ENCODE results near the gene MRGPRE.

MRGPRE gene

DNA sequence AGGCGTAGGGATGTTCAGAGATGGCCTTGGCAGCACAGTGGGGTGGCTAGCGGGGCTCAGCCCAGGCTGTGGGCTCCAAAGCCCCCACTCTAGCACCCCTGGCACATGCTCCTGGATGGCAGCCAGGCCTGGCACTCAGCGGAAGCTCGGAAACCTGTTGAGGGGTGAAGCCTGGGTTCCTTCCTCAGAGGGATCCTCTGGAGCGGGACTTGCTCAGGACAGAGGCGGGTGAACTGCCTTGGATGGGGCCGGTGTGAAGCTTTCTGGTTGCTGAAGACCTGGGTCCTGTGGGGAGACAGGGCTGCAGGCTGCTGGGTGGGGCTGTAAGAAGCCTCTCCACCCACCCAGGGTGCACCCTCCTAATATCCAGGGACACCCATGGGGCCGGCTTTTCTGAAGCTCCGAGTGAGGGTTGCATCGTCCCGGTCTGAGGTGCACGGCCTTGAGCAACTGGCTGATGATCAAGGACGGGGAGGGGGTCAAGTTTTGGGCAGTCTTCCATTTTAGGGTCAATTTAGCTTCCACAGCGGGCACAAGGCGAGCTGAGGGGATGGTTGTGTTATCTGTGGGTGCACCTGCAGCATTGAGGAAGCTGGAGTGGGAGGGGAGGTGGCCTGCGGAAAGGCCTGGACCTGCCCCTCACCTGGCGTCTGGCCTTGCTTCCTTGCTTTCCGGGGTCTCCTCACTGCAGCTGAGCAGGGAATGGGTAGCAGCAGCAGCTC is 5.2 kb downstream of the MRGPRE start:
- DNase-seq (ENCODE audit: low spot score) = no peak

DNA sequence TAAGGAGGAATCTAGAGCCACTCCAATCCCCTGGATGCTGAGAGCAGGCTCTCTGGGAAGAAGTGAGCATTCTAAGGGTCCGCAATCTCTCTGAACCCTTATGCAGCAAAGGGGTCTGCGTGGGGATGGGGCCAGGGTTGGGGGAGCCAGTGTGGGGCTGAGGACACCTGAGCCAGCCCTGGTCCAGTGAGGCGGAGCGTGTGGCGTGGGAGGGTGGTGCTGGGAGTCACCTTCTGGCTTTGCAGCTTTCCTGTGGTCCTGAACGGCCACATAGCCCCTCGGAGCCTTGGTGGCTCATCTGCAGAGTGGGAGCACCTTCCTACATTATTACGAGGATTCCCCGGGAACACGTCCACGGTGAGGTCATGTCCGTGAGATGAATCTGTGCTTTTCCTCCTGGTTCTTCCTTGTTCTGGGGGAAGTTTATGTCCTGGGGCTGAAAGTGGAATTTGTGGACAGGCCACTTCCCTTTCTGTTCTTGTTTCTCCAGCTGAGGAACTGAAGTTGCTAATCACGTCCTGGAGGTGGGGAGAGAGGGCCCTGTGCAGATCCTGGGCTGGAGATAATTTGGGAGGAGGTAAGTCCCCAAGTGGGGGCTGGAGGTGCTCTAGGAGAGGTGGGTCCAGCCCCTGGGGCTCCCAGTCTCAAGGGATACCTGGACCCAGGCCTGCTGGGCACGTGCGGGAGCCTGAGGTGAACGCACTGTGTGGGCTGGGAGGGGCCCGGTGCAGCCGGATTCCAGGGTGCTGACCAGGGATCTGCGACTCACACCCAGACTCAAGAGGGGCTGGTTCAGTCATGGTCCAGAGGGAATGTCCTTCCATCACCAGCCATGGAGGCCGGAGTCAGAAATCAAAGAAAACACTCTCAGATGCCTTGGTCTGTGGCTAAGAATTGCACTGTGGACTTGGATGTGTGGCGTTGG is 6.1 kb downstream of the MRGPRE start:
- DNase-seq (ENCODE audit: low spot score) = no peak

DNA sequence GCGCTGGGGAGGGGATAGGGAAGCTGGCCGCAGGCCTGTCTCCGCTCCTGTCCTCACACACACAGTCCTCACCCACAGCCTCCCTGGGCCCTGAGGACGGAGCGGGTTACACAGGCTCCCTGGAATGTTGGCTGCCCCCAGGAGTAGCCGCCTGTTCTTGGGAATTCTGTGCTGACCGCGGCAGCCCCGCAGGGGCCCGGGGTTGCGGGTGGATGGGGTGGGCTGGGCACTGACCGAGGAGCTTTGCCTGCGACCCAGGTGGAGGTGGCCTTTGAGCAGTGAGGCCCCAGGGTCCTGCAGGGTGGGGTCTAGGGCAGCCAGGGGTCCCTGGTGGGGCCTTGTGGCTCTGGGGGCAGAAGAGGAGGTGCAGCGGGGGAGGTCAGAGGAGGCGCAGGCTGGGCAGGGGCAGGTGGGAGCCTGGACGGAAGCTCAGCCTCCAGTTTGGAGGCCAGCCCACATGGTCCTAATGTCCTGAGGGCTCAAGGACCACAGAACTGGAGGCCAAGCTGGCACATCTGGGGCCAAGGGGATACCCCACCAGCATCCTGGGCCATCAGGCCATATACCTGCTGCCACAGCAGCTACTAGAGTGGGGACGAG is 7.0 kb downstream of the MRGPRE start:
- DNase-seq (ENCODE audit: low spot score) = no peak

DNA sequence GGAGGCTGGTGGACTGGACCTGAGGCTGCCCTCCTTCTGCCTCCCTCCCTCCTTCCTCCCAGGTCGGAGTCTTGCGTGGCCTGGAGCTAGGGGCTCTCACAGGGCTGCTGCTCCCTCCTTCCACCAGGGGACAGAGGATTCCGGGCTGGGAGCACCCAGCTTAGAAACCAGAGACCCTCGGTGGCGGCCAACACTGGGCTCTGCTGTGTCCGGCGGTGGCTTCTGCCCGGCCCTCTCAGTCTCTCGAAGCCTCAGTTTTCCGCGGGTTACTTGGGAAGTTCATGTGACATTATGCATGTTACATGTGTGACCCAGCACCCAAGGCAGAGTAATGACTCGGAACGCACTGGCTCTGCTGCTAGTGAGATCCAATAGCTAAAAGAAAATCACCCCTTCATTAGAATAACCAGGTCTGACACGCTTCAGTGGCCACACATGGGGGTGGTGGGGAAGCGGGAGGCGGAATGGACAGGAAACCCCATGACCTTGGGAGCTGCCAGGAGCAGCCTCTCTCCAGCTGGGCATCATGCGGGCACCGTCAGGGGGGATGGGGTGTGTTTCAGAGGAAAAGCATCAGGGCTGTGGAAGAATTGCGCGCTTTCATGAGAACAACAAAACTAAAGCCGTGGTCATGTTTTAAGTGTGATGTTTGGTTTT is 7.7 kb downstream of the MRGPRE start:
- no peak for DNase-seq (ENCODE audit: low spot score)

DNA sequence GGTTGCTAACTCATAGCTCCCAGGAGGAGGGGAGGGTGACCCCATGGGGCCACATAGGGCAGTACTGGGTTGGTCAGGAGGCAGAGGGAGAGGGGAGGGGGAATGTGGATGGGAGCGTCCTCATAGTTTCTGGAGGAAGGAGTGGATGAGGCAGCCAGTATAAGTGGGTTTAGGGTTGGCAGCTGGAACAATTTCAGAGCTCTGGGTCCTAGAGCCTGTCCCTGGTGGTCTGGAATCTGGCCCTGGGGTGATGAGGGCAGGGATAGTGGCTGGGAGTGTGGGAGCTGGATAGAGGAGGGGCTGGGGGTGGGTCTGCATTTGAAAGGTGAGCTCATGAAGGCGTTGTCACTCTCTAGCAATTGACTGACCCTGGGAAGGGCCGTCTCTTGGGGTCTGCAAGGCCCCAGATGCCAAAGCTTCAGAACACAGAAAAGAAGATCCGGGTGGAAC is 8.3 kb downstream of the MRGPRE start:
- no peak for DNase-seq (ENCODE audit: low spot score)

DNA sequence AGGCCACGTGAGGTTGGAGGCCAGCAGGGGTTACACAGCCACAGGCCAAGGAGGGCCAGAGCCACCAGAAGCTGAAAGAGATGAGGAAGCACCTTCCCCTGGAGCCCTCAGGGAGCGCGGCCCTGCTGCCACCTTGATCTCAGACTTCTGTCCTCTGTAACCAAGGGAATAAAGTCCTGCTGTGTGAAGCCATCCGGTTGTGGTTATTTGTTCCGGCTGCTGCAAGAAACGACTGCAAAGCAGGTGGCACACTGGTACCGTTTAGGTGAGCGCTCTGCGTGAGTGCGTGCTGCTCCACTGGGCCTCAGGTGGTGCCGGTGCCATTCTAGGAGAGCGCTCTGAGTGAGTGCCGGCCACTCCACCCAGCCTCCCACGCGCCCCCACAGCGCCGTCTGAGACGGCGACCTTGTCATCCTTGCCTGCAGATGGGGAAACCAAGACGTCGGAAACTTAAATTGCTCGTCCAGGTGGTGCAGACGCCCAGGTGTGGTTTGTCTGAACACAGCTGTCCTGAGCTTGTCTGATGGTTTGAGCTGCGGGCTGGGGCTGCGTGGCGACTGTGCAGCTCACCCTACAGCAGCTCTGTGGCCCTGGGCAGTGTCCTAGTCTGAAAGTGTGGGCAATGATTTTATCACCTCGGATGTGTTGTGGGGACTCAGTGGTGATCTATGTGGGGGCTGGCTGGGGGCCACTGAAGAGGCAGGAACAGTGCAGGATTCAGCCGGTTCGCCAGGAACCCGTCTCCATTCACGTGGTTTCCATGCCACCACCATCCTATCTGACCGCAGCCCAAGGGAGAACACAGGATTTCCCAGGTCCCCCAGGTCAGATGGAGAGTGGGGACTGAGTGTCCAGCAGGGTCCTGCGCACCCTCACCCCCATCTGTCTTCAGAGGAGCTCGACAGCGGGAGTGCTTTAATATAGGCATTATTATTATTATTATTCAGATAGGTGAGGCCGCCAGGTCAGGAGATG is 9.0 kb downstream of the MRGPRE start:
- DNase-seq (ENCODE audit: low spot score) = no peak

DNA sequence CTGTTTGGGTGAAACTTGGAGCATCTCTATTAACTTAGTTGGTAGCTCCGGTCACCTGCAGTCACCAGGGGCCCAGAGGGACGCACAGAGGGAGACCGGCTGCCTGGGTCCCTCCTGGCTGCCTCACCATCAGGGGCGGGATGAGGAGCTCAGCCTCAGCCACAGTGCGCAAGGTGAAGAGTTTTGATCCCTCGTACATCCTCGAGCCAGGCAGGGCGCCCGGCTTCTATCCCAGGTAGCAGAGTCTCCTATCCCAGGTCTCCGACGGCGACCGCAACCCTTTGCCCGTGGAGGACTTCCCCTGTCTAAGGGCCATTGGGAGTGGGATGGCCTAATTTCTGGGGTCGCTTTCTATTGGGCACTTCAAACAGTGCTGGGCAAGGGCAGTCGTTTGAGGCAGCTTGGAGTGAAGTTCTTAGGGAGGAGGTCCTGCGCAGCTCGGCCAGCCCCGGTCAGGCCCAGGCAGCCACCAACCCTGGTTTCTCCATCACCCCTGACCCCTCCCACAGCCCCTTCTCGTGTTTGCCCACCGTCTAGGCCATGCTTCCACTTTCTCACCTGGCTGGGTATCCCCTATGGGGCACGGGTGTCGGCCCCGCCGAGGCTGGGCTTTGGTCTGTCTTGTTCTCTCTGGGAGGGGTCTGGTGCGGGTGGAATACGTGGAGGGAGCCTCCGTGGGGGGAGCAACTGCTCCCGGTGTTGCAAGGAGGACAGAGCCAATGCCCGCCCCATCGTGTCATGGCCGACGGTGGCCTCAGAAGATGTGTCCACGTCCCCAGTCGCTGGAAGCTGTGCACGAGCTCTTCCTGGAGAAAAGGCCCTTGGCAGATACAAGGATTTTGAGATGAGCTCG is 10.0 kb downstream of the MRGPRE start:
- DNase-seq (ENCODE audit: low spot score) = no peak

DNA sequence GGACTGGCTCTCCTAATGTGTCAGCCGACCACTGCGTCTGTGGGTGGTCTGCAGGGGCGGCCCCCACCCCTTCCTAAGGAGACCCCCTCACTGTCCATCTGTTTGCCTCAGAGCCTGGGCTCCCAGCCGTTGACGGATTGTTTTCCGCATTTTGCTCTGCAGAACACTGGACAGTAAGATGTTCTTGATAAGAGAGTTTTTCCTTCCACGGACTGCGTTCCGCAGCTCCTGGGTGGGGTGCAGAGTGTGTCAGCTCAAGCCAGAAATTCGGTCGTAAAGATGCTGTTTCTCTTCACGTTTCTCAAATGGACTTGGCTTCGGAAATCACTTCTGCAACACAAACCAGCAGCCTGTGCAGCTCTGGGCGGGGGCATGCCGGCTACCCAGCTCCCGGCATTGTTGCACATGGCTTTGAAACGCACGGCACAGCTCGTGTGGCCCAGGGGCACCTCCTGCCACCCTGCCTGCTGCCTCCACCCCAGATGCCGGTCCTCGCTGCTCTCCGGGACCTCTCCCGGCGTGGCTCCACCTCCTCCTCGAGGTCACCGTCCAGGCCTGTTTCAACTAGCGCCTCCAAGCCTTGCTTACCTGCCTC is 10.7 kb downstream of the MRGPRE start:
- DNase-seq (ENCODE audit: low spot score) = no peak

DNA sequence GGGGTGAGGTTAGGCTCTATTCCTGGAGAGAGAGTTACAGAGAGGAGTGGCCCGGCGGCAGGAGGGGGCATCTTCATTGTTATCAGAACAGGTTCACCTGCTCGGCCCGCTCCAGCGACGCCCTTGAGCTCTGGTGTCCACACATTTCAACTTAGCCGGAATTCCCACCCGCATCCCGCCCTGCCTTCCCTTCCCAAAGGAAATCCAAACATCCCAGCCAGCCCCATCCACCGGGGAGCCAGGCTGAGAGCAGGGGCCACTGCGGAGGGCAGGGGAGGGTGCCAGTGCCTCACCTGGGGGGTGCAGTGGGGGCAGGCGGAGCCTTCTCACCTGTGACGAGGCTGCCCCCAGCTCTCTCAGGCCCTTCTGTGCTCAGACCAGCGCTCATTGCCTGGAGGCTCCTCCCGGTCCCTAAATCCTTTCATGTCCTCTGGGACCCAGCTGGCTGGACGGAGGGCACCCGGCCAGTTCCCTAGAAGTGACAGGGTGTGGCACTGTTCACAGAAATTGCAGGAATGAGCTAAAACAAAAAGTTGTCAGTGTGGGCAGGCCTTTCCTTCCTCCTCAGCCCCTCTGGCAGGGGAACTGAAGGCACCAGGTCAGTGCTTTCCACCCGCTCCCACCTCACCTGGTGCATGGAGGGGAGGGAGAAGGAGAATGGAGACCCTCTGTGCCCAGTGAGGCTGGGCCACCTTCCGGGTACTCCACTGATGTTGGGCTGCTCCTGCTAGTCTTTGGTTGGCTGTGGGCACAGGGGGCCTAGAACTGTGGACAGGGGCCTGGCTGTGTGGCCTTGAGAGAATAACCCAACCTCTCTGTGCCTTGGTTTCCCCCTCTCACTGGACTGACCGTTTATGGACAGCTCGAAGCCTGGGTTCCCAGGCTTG is 11.5 kb downstream of the MRGPRE start:
- DNase-seq (ENCODE audit: low spot score) = no peak

DNA sequence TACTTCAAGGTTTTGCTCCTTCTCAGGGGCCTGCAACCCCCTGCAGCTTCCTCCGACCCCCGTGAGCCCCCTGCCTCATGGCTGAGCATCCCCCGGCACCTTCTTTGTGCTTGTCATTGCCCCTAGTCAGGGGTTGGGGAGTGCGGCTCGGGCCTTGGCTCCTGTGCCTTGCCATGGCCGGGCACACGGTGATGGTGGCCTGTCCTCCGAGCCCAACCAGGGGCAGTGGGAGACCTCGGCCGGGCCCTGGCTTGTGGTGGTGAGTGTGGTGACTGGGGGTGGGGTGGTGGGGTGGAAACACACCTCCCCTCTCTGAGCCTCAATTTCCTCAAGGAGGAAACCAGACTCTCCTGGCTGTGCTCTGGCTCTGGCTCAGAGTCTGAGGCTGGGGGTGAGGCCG is 12.1 kb downstream of the MRGPRE start:
- DNase-seq (ENCODE audit: low spot score) = no peak

DNA sequence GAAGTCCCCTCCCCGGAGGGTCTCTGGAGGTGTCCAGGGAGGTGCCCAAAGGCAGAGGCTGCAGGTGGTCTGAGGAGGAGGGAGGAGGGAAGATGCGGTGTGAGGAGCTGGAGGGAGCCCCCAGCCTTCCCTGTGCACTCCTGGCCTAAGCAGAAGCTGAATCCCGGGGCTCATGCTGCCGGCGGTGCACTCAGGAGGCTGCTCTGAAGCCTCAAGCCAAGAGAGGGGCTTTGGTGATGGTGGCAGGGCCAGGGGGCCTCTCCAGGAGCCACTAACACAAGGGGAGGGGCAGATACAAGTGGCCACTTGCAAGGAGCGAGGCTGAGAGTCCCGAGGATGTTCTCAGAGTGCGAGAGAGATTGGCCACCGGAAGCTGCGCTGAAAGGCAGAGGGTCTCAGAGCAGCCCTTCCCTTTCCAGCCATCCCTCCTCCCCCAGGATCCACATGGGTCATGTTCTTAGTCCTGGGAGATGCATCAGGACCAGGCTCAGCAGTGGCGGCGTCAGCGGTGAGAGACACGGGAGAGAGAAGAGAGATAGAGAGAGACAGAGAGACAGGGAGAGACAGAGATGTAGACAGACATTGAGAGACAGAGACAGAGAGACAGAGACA is 12.8 kb downstream of the MRGPRE start:
- DNase-seq (ENCODE audit: low spot score) = no peak

DNA sequence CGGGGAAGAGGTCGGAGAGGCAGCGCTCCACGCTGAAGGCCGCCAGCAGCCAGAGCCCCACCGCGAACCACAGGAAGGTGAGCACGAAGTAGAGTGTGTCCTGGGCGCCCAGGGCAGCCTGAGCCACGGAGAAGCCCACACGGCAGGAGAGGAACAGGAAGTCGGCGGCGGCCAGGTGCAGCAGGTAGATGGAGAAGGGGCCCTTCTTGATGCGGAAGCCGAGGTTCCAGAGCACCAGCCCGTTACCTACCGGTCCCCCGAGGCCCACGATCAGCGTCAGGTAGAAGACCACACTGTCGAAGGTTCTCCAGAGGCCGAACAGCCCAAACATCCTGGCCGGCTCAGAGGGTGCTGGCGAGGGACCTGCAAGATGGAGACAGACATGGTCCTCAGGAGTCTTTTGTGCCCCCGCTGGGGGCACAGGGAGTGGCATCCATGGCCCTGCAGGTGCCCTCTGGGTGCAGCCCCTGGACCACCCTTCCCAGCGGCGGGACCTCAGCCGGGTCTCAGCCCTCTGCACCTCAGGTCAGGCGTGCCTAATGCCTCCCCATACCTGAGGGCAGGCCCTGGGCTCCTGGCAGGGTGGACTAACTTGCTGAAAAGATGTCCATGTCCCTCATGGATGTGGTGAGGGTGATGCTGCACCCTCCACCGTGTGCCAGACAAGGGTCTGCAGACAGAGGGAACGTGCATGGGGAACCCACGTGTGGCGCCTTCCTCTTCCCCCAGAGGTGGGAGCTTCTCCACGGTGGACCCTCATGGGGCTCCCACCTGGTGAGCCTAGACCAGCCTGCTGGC is 13.5 kb downstream of the MRGPRE start, which contains the start of gene MRGPRG:
Gene MRGPRG, minus strand, starts transcription at position 331 of the 798 bp plus-strand sequence. Its CDS starts 0 bp downstream, at position 331.
- DNase-seq (ENCODE audit: low spot score) = no peak

DNA sequence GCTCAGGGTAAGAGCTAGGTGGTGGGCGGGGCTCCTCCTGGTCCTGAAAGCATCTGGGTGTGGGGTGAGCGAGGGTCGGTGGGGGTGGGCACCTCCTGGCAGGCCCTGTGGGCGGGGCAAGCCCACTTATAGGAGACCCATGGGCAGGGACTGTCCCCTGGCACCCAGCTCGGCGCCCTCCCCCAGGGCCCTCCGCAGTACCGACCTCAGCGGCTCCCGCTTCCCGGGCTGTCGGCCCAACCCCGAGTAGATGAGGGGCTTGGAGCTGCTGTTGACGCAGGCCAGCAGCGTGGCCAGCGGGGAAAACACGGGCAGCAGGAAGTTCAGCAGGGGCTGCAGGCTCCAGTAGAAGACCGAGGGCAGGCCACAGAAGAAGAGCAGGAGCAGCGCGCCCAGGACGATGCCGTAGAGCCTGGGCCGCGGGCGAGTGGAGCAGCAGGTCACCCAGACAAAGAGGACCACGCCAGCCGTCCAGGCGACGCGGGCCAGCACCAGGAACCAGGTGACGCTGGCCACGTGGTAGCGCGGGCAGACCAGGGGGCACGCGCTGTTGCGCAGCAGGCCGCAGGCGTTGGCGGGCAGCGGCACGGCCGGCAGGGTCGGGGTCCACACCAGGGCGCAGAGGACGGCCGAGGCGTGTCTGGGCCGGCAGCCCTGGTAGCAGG is 14.3 kb downstream of the MRGPRE start:
- no peak for DNase-seq (ENCODE audit: low spot score)

DNA sequence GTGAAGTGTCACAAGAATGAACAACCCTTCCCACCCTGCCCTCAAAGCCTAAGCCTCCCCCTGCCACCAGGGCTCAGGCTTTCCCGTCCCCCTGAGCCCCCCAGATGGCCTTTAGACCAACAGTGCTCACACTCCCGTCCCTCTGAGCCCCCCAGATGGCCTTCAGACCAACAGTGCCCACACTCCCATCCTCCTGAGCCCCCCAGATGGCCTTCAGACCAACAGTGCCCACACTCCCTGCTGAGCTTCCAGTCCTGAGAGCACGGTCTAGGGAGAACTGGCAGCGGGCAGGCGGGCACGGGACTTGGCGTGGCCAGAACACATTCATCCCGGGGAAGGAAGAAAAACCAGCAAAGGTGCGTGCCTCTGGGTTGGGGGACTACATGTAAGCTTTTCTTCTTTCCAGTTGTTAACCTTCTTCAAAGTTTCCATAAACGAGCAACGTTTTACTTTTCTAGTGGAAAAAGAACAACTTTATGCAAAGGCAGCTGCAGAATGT is 16.1 kb downstream of the MRGPRE start:
- no peak for DNase-seq (ENCODE audit: low spot score)

DNA sequence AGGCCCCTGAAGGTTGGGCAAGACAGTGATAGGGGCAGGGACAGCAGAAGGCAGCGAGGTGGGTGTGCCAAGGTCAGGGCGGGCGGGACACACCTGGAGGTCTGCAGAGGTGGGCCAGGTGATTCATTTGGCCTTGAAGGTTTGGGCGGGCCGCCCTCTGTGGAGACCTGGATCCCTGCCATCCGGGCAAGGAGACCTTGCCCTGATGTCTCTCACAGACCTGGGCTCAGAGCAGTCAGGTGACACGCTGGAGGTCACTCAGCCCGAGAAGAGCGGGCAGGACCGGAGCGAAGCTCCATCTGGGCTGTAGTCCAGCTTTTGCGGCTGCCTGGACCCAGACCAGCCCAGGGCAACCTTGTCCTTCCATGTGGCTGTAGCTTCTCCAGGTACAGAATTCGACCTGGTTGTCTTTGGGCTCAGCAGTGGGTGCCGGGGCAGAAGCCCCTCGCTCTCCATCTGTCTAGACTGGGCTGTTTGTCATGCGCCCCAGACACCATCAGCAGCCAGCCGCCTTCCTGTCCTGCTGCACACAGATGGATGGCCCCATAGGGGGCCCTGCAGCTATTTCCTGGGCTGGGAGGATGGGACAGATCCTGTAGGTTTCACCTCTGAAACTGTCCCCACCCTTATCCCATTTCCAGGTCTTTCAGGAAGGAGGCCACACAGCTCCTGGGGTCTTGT is 16.7 kb downstream of the MRGPRE start:
- DNase-seq (ENCODE audit: low spot score) = no peak

DNA sequence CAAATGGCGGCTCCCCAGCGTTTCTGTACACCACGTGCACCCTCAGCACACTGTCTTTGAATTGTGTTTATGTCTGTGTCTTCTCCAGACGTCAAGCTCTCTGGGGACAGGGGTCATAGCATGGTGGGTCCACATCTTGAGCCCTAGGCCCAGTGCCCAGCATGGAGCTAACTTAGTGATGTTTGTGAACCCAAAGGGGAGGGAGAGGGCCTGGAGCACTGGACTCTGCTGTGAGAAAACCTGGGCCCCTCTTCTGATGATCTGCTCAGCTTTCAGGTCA is 17.9 kb downstream of the MRGPRE start:
- DNase-seq (ENCODE audit: low spot score) = no peak

Measured in hematopoietic multipotent progenitor cell treated with erythropoietin and hydrocortisone succinate and interleukin-3 and kit ligand, for 17 days (in vitro differentiated cells).